UCSD-AML1 (cell line): ENCODE measurements around the gene DNAJC25.
"Not testable (repeated sequence)": the region's sequence is repeated elsewhere in the genome, so short reads cannot be mapped to it uniquely, and the experiment has no call there.

ENCODE experiments used
- DNase-seq: peaks from one replicate; lab custom pipeline; 2025; ENCODE audit not compliant: unreplicated experiment; lab: John Stamatoyannopoulos, UW

The DNAJC25 gene

DNA sequence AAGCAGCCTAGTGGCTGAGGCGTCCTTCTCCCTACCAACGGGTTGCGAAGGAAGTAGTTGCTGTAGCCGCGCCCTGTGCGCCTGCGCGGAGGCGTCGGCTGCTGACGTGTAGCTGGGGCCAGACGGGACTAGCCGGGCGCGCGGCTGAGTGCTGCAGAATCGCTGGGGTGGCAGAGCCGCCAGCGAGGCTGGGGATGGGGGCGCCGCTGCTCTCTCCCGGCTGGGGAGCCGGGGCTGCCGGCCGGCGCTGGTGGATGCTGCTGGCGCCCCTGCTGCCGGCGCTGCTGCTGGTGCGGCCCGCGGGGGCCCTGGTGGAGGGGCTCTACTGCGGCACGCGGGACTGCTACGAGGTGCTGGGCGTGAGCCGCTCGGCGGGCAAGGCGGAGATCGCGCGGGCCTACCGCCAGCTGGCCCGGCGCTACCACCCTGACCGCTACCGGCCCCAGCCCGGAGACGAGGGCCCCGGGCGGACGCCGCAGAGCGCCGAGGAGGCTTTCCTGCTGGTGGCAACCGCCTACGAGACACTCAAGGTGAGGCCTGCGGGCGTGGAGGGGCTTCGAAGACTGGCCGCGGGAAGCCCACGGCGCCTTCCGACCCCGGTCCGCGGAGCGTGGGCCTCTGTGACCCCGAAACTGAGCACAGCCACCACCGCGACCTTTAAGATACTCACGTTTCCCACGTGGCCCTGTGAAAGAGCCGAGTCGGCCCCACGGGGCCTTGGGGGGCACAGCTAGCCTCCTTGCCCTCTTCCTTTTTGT, at the start of gene DNAJC25:
DNAJC25 (plus strand) TSS at position 121 of the 758 bp plus-strand sequence; CDS start at position 195, 74 bp downstream.
- peak; percentile 98 for DNase-seq

DNA sequence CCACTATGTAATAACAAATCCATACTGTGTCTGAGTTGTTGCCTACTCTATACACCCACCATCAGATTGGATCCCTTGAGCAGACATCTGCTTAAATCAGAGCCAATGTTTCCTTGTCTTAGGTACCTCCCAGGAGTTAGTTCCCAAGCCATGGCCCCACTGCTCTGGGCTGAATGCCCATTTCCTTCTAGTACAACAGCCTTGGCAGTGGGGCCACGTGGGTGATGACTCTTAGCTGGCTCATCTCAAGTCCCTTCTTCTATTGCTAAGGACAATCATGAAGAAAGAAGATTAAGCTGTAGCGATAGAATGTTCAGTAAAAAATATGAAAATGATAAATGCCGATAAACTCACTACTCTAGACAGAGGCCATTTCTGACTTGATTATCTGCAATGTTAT, 48.2 kb upstream of the DNAJC25 start:
- no peak for DNase-seq

DNA sequence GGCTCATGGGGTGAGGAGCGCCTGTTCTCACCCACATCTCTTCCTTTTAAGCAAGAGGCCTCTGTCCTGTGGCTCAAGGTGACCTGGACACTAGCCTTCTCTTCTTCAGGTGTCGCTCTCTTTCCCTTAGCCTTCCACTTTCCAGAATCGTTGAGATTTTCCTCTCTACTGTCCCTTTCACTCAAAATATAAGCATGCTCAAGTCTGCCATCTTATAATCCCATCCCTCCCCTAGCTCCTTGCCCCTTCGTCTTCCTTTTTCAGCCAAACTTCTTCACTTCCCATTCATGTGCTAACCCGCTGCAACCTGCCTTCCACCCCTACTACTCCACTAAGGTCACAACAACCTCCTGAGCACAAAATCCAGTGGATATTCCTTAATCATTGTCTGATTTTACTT, 44.8 kb upstream of the DNAJC25 start:
- DNase-seq, result no peak

DNA sequence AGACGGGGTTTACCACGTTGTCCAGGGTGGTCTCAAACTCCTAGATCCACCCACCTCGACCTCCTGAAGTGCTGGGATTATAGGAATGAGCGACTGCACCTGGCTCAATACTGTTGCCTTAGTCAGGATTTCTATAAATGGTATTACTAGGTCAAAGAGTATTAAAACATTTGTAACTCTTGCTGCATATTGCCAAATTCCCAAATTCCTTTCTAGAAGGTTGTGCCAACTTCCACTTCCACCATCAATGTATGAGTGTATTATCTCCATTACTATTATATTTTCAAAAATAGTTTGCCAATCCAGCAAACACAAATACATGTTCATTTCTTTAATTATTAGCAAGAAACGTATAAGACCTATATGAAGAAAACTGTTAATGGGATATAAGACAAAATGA, 42.3 kb upstream of the DNAJC25 start:
- DNase-seq, result no peak

DNA sequence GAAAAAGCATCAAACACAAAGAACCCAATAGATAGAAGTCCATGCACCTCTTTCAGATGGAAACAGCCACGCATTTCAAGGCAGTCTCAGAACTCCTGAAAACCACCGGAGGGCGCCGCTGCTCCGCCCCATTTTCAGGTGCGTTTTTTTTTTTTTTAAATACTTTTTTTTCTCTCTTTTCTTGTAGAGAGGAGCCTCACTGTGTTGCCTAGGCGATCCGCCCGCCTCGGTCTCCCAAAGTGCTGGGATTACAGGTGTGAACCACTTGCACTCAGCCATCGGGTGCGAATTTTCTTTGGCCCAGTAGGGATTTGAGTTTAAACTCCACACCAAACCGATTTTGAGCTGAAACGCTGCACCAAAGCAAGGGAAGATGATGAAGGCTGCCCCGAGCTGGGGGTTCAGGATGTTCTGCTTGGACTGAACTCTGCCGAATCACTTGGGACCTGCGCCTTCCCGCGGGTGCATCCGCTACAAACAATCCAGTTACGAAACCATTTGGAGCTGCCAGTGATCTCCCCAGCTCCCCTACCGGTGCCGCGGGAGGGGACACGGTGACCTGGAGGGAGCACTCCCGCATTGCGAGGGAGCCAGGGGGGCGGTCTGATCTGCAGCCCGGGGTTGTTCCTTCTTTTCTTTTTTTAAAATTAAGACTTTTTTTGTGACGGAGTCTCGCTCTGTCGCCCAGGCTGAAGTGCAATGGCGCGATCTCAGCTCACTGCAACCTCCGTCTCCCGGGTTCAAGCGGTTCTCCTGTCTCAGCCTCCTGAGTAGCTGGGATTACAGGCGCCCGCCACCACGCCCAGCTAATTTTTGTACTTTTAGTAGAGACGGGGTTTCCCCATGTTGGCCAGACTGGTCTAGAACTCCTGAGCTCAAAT, 33.0 kb upstream of the DNAJC25 start:
- DNase-seq, result peak; percentile 55

DNA sequence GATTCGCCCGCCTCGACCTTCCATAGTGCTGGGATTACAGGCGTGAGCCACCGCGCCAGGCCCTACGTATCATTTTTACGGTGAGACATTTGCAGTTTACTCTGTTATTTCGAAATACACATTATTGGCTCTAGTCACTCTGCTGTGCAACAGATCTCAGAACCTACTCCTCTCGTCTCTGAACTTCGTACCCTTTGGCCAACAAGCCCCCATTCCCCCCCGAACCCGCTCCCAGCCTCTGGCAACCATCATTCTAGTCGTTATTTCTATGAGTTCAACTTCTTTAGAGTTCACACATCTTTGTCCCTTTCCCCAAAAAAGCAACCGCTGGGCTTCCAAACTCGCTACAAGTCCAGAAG, 32.4 kb upstream of the DNAJC25 start:
- DNase-seq, result peak; percentile 23

DNA sequence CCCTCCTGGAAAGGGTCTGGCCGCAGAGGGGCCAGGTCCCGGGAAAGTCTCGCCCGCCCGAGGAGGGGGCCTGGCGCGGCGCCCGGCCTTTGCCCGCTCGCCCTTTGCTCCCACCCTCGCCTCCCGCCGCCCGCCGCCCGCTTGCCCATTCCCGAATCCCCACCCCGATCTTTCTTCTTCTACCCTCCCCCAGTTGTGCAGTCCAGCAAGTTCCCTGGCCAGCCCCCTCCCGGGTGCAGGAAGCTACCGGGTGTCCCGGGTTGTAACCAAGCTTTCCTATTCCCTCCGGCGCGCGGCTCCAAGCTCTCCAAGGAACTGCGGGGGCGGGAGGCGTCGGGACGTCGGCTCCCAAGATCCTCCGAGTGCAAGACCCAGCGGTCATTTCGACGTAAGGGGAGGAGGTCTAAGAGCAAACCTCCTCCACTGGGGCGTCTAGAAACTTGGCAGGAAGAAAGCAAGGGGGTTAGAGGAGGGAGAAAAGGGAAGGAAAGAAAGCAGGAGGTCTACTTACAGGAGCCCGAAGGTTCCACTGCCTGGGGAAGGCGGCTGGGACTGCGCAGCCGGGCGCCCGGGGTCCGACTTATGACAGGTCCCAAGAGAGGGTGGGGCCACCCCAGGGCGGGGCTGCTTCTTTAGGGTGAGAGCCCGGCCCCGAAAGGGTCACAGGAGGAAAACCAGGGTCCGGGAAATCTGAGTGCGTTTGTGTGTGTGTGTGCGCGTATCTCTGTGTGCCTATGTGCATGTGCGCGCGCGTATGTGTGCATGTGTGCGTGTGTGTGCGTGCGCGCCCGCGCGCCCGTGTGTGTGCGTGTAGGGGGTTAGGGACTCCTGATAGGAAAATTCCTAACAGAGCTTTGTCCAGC, 31.8 kb upstream of the DNAJC25 start, which contains the start of gene PTGR1:
PTGR1 (minus strand) TSS at position 556 of the 863 bp plus-strand sequence. CDS start 2,225 bp downstream, outside the sequence.
- peak; percentile 70 for DNase-seq

DNA sequence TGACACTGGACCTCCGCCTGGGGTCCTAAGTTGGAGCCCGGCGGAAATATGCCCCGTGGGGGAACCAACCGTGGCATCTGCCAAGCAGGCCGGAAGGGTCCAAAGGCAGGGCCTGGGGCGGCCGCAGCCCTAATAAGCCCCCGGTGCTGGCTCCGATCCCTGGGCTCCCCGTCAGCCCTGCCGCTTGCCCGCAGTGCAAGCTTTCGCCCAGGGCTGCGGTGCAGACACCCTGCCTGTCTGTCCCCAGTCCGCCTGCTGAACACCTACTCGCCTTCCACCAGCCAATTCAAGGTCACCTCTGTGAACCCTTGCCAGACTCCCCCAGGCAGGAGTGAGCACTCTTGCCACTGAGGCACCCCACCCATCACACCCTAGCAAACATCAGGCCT, 31.2 kb upstream of the DNAJC25 start:
- DNase-seq, result no peak

DNA sequence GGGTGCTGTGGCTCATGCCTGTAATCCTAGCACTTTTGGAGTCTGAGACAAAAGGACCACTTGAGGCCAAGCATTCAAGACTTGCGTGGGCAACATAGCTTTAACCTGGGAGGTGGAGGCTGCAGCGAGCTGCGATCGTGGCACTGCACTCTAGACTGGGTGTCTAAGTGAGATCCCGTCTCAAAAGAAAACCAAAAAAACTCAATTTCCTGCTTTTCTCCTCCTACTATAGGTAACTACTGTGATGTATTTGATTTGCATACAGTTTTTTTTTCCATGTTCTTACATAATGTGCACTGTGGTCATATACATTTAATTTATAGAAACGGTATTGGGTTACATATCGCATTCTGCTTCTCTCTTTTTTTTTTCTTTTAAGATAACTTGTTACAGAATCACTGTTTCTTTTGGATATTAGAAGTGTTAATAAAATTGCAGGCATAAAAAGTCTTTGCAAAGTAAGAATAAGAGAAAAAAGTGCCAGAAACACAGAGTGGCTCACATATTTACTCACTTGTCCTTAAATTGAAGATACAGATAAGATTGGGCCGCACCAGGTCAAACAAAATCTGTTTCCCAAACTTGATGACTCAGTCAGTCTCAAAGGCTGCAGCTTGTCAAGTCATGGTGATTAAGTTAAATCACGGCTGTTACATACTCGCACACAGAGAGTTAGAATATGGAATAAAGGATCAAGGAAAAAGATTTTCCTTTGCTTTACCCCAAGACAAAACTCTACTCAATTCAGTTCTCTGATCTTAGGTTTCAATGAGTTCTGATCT, 29.7 kb upstream of the DNAJC25 start:
- DNase-seq, result no peak

DNA sequence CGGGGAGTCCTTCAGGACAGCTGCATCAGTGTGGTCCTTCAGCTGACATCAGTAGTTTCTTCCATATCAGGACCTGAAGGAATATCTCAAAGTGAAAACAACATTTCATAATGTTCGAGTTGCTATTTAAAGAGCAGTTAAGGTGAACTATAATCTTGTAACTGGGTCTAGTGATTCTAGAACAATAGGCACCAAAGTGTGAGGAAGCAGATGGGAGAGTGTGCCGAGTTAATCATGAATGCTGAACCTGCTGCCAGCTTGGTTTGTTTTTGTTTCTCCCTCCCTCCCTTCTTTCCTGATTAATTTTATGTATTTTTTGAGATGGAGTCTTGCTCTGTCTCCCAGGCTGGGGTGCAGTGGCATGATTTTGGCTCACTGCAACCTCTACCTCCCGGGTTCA, 28.1 kb upstream of the DNAJC25 start:
- no peak for DNase-seq

DNA sequence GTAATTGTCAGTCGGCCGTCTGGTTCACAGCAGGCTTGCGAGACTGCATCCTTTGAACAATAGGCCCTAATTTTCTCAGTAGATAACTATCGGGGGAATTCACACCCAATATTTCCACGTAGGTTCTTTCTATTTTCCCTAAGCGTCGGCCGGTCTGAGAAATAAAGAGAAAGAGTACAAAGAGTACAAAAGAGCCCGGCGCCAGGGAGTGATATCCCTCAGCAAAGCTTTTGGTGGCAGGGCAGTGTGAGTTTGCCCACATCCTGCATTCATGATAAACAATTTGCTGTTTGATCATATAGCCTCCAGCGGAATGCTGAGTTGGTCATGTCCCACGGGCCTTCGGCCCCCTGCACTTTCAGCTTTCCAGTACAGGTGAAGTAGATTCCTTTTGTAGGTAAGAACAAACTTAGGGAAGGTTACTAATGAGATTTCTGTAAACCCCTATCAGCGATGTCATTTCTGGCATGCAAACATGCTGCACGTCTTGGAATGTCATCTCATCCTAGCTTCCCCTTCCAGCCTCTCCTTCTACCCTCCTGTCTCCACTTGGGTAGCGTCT, 27.0 kb upstream of the DNAJC25 start:
- no peak for DNase-seq

DNA sequence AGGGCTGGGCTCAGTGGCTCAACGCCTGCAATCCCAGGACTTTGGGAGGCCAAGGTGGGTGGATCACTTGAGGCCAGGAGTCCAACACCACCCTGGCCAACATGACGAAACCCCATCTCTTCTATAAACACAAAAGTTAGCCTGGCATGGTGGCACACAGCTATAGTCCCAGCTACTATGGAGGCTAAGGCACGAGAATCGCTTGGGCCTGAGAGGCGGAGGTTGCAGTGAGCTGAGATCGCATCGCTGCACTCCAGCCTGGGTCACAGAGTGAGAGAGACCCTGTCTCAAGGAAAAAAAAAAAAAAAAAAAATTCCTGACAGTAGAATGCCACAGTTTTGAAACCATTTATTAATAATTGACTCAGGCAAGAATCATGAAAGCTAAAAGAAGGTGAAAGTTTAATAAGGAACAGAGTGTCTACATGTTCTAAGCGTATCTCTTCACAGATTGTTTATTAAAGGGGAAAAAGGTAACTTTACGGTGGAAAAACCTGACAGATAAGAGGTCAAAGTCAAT, 26.0 kb upstream of the DNAJC25 start:
- no peak for DNase-seq

DNA sequence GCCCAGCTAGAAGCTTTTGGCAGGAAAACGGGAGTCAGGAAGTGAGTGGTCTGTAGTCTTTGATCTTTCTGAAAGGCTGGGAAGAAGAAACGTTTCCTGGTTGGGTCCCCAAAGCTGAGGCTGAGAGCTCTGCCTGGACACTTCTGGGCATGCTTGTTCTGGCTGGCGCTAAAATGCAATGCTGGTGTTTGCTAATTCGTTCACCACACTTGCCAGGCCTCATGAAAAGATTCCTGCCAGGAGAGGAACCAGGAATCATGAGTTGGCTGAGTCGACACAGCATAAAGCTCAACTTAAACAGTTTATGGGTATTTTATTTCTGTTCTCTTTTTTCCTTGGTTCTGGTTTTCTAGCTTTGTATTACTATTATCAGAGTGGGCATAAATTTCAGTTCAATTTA, 21.0 kb upstream of the DNAJC25 start:
- DNase-seq, result no peak

DNA sequence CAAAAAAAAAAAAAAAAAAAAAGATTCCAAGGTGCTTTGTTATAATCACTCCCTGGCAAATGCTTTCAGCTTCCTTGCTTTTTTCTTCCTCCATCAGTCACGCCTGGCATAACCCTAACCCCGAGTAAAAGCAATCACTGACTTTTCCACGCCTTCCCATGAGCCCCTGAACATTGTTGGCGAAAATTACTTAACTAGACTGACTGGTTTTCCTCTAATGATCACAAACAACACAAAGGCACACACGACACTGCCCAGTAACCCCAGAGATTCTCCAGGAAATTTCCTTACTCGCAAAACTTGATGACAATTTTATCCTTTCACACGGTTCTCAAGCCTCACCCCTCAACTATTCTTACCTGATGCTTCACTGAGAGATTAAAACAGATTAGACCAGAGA, 20.3 kb upstream of the DNAJC25 start:
- no peak for DNase-seq

DNA sequence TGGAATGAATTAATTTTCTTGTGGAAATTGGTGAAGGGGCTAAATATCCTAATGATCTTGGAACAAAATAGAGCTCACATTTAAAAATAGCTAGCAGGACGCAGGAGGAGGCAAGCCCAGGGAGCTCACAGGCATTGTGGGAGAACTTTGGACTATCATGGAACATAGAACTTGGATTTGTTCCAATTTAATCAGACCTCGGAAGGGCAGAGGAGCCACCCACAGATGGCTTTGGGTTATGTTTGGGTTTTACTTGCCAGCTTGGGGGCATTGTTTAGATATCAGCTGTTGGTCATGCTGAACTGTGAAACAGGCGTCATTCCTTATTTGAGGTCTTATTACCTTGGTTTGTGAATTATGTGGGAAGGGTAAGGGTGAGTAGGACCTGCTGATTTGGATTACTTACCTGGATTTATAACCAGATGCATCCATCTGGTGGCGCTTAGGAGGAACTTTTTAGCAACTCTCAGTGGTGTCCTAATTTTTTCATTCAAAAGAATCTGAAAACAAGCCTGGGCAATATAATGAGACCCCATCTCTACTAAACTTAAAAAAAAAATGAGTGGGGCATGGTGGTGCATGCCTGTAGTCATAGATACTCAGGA, 17.6 kb upstream of the DNAJC25 start:
- DNase-seq, result no peak

DNA sequence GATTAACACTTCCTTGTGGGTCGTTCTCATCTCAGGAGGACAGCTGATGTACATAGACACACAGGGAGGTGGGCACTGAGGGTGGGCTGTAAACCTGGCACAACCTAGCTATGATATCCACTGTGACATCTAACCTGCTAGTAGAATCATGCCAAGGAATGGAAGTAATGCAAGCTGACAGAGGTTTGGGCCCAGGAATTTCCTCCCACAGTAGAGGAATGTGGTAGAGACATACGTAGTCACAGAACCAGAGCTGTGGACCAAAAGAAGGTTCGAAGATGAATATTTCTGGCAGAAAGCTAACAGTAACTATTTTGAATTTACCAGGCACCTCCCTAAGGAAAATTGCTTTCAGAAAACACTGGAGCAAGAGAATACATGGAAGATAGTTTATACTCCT, 15.2 kb upstream of the DNAJC25 start:
- DNase-seq, result no peak

DNA sequence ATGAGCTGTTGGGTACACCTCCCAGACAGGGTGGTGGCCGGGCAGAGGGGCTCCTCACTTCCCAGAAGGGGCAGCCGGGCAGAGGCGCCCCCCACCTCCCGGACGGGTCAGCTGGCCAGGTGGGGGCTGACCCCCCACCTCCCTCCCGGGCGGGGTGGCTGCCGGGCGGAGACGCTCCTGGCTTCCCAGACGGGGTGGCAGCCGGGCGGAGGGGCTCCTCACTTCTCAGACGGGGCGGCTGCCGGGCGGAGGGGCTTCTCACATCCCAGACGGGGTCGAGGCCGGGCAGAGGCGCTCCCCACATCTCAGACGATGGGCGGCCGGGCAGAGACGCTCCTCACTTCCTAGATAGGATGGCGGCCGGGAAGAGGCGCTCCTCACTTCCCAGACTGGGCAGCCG, 13.8 kb upstream of the DNAJC25 start:
- DNase-seq, result not testable (repeated sequence)

DNA sequence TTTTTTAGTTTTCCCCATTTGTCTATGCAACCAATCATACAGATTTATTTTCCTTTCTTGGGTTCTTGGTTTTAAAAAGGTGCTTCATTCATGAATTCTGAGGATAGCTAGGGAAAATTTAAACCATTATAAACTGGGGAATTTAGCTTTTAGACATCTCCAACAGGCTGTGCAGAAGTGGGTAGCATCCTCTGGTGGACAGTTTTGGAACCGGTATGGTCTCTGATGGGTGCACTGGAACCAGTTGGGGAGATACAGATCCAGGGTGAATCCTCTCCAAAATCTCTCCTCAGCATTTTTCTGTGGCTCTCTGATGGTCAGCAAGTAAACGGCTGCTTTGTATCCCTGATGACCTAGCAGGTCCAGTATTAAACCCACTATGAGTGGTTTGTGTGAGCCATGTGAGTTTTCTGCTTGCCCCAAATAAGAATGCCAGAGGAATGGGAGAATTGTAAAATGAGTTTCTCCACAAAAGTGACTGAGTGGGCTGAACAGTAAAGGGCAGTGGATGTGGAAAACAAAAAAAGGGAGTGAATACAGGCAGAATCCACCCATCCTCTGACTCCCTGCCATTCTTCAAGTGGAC, 9.1 kb upstream of the DNAJC25 start:
- peak; percentile 15 for DNase-seq

DNA sequence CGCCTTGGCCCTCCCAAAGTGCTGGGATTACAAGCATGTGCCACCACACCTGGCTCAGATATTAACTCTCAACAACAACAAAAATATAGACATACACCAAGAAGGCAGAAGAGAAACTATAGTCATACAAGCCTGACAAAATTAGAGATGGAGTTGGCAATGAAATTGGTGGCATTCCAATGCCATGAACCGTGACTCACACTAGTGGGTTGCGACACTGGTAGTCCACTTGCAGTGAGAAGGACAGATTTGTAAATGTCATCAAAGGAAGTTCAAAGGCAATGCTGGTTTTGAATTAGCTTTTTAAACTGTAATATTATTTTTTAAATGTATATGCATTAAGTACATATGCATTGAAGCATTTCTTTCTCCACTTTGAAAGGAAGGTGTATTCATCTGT, 8.5 kb upstream of the DNAJC25 start:
- no peak for DNase-seq
